ENCODE data around the gene CBLIF.

GRCh38 chr11:59854871-59855270 is 9.6 kb upstream of the CBLIF start:
- TF ChIP-seq CTCF (IDR thresholded peaks at IDR 0.05; ENCODE audit: insufficient read depth, low read length, poor library complexity, severe bottlenecking): no peak
- no peak for TF ChIP-seq EZH2phosphoT487 (conservative IDR thresholded peaks at IDR 0.05; ENCODE audit: low read length)
